KMS-11 (cell line): ENCODE results near the gene MAST4.

Experiments
- H2AFZ ChIP-seq: fragments of 200-600 bp; sonication (generic); 2 replicates; pipeline ENCODE4 v1.6.1; 2016; ENCODE audit warnings: antibody characterized with exemption, mixed run types, low read depth
- H3K27ac ChIP-seq: fragments of 200-600 bp; sonication (generic); 2 replicates; pipeline ENCODE4 v1.6.1; 2016; ENCODE audit warnings: mild to moderate bottlenecking, mixed run types
- H3K27me3 ChIP-seq: fragments of 200-600 bp; sonication (generic); 2 replicates; pipeline ENCODE4 v1.6.1; 2017; ENCODE audit warnings: mild to moderate bottlenecking, low read depth, mixed run types, moderate library complexity; ENCODE audit not compliant: insufficient read depth
- H3K36me3 ChIP-seq: fragments of 200-600 bp; sonication (generic); 2 replicates; pipeline ENCODE4 v1.6.1; 2017; ENCODE audit warnings: mild to moderate bottlenecking, mixed run types; ENCODE audit not compliant: insufficient read depth
- H3K4me1 ChIP-seq: fragments of 200-600 bp; sonication (generic); 2 replicates; pipeline ENCODE4 v1.6.1; 2016; ENCODE audit warnings: mild to moderate bottlenecking, low read depth, mixed run types; ENCODE audit not compliant: poor library complexity, severe bottlenecking
- H3K4me2 ChIP-seq: fragments of 200-600 bp; sonication (generic); 2 replicates; pipeline ENCODE4 v1.7.0; 2016; ENCODE audit warnings: mild to moderate bottlenecking, mixed run types
- H3K4me3 ChIP-seq: fragments of 200-600 bp; sonication (generic); IDR thresholded peaks from 2 replicates; pipeline ENCODE4 v1.6.1; 2017; ENCODE audit warnings: low read depth, low read length, mixed read lengths; ENCODE audit not compliant: insufficient read depth
- H3K79me2 ChIP-seq: fragments of 200-600 bp; sonication (generic); 2 replicates; pipeline ENCODE4 v1.6.1; 2016; ENCODE audit warnings: low read depth, mixed run types; ENCODE audit not compliant: insufficient read depth
- H3K9ac ChIP-seq: fragments of 200-600 bp; sonication (generic); 2 replicates; pipeline ENCODE4 v1.6.1; 2016; ENCODE audit warnings: mild to moderate bottlenecking, mixed run types
- H4K20me1 ChIP-seq: fragments of 200-600 bp; sonication (generic); 2 replicates; pipeline ENCODE4 v1.6.1; 2016; ENCODE audit warnings: mild to moderate bottlenecking, mixed run types; ENCODE audit not compliant: insufficient read depth
- TF ChIP-seq, protein P1 (sequence below): fragments of 200-600 bp; sonication (generic); conservative IDR thresholded peaks from 2 replicates; pipeline ENCODE4 v1.6.1; 2017; ENCODE audit warnings: low read depth, mild to moderate bottlenecking, antibody characterized with exemption, low read length, moderate library complexity, mixed read lengths

The MAST4 gene

DNA sequence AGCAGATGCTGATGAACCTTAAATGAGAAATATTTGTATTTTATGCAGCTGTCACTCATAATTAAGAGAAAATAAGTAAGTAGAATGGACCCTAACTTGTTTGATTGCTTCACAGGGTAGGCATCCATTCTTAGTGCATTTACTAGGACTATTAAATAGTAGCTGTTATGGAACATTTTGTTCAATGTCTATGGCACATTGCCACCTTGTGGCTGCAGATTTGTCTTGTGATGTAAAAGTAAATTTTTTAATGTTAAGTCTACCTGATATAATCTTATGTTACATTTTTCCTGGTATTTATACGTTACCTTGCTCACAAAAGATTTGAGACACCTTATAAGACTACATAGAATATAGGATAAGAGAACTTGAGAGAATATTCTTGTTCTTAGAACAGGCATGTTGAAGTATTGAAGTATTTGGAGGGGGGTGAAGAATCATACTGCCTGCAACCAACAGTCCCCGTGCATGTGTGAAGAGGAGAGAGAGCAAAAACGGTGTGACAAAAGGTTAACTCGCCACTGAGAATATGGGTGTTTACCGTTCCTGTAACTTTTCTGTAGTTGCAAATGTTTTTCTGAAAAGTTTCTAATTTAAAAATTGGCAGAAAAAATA is 161.1 kb downstream of the MAST4 start:
- Histone ChIP-seq H3K27ac (no peak overlapping the region), H3K4me1 (no peaks in the 10 kb centered on the region), H4K20me1 (no peaks in the 10 kb centered on the region), H3K27me3 (no peaks in the 10 kb centered on the region), H3K4me3 (no peak overlapping the region), H2AFZ (no peak overlapping the region), H3K4me2 (no peak overlapping the region), H3K9ac (no peak overlapping the region), H3K79me2 (no peaks in the 10 kb centered on the region), H3K36me3 (no peaks in the 10 kb centered on the region)
- TF ChIP-seq, protein P1, sequence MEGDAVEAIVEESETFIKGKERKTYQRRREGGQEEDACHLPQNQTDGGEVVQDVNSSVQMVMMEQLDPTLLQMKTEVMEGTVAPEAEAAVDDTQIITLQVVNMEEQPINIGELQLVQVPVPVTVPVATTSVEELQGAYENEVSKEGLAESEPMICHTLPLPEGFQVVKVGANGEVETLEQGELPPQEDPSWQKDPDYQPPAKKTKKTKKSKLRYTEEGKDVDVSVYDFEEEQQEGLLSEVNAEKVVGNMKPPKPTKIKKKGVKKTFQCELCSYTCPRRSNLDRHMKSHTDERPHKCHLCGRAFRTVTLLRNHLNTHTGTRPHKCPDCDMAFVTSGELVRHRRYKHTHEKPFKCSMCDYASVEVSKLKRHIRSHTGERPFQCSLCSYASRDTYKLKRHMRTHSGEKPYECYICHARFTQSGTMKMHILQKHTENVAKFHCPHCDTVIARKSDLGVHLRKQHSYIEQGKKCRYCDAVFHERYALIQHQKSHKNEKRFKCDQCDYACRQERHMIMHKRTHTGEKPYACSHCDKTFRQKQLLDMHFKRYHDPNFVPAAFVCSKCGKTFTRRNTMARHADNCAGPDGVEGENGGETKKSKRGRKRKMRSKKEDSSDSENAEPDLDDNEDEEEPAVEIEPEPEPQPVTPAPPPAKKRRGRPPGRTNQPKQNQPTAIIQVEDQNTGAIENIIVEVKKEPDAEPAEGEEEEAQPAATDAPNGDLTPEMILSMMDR = peak; percentile 86

DNA sequence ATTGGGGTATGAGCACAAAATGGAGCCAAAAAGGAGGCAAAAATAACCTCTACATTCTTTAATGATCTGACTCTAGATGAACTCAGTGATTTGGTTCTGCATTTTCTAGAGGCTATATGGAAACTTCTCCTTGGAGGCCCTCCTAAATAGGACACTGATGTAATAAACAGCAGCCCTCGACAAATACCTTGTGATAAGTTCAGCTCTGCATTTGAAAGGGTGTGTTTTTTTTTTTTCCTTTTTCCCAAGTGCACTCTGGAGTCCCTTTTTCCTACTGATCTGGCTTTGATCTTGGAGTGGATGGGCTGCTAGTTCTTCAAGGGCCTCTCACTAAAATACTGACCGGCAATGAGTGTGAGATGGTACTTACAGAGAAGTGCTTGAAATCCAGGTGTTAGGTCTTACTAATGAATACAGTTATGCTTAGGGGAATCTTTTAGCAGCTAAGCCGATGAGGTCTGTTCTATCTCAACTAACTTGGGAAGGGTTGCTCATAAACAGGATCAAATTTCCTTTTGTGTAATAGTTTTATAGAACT is 161.7 kb downstream of the MAST4 start:
- H3K27me3 ChIP-seq = no peaks in the 10 kb centered on the region
- no peaks in the 10 kb centered on the region for H4K20me1 ChIP-seq

DNA sequence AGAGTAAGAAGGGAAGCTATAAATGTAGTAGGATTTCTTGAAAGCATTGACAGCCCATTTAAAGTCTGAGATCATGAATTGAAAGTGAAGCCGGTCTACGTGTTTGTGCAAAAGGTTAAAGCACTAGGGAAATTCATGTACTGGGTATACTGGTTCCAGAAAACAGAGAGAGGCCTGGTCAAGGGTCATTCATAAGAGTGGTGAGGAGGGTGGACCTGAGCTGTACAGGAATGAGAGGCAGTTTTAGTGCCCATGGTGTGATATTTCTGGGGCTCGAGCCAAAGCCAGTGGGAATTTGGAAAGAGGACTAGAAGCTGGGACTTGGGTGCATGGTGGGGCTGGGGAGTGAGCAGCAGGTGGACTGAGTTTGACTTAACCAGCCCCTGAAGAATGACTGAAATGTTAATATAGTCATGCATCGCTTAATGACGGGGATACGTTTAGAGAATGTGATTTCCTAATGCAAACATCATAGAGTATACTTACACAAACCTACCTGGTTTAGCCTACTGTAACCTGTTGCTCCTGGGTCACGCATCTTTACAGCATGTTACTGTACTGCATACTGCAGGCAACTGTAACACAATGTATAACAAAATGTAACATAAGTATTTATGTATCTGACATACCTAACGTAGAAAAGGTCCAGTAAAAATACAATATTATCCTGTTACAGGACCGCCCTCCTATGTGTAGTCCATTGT is 173.0 kb downstream of the MAST4 start:
- H3K4me2 ChIP-seq = no peak overlapping the region
- H3K27me3 ChIP-seq = no peaks in the 10 kb centered on the region
- H3K9ac ChIP-seq = no peak overlapping the region
- H3K79me2 ChIP-seq = no peaks in the 10 kb centered on the region
- H3K4me1 ChIP-seq = no peaks in the 10 kb centered on the region
- no peak overlapping the region for H3K27ac ChIP-seq
- no peak overlapping the region for H2AFZ ChIP-seq
- H3K4me3 ChIP-seq = no peak overlapping the region
- no peaks in the 10 kb centered on the region for H3K36me3 ChIP-seq
- H4K20me1 ChIP-seq = no peaks in the 10 kb centered on the region
- TF ChIP-seq, protein P1 = no peak

More for the DNA sequence above, 161.7 kb downstream of the MAST4 start:
- Histone ChIP-seq H3K9ac (no peak overlapping the region), H3K4me3 (no peak overlapping the region), H3K79me2 (no peaks in the 10 kb centered on the region), H2AFZ (no peak overlapping the region), H3K4me2 (no peak overlapping the region), H3K36me3 (no peaks in the 10 kb centered on the region), H3K27ac (no peak overlapping the region), H3K4me1 (no peaks in the 10 kb centered on the region)
- TF ChIP-seq, protein P1 = no peak

DNA sequence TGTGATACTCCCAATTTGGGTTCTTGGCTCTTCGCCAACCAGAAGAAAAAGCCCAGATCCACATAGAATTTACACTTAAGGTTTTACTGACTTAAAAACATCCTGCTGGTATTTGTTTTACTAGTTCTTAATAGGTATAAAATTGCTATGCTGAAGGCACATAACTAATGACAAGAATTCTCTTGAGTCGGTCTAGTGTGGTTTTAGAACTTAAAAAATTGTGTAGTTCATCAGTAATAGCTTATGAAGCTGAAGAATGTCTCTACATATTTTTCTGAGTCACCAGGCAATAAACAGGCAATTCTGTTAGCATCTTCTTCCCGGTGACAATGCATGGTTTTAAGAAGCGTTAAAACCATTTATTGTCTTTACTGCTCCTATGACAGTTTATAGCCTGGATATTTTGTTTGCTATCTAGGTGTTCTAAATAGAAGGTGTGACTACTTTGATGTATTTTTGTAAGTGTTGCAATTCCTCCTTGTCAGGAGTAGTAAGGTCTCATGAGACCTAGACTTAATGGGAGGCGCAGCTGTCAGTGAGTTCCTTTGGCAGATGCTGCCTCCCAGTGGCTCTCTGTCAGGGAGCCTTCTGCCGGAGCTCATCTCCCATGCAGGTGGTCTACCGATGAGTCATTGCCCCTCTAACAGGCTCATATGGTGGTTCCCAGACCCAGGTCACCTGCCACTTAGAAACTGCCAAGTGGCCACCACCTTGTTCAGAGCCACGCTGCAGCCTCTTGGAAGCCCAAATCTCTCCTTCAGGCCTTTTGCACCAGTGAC is 173.8 kb downstream of the MAST4 start:
- H3K79me2 ChIP-seq = no peaks in the 10 kb centered on the region
- no peak overlapping the region for H3K9ac ChIP-seq
- H3K36me3 ChIP-seq = no peaks in the 10 kb centered on the region
- TF ChIP-seq, protein P1 = no peak
- no peaks in the 10 kb centered on the region for H4K20me1 ChIP-seq
- no peaks in the 10 kb centered on the region for H3K4me1 ChIP-seq
- H3K4me3 ChIP-seq = no peak overlapping the region
- no peak overlapping the region for H2AFZ ChIP-seq
- H3K4me2 ChIP-seq = no peak overlapping the region
- H3K27me3 ChIP-seq = no peaks in the 10 kb centered on the region
- H3K27ac ChIP-seq = no peak overlapping the region
